H1 (cell line): ENCODE data around the gene LDLR. TPM values are rescaled to one million over a fixed set of nuclear protein-coding genes. Genes with fewer than 3 reads are reported as not detected.

Experiments
- ASH2L ChIP-seq: fragments of 200-600, 300-600 bp; sonication (generic); IDR thresholded peaks from one replicate; pipeline ENCODE4 v1.7.1; 2017; ENCODE audit warnings: low read length
- EP300 ChIP-seq, 2 experiments: IDR thresholded peaks; 1 replicate in 1 of 2; 2 replicates in 1 of 2; pipeline ENCODE4 v1.6.1; 2011 to 2012; ENCODE audit warnings: low read depth in 2 of 2, low read length in 2 of 2, mild to moderate bottlenecking in 2 of 2, borderline replicate concordance in 1 of 2, inconsistent platforms in 1 of 2, moderate library complexity in 1 of 2
- HDAC6 ChIP-seq: IDR thresholded peaks from one replicate; pipeline ENCODE4 v1.7.1; 2012; ENCODE audit warnings: low read depth, mild to moderate bottlenecking, inconsistent platforms, low read length, moderate library complexity
- TAF1 ChIP-seq: IDR thresholded peaks from 2 replicates; pipeline ENCODE4 v1.6.1; 2011; ENCODE audit warnings: mild to moderate bottlenecking, low read depth, low read length
- polyA plus RNA-seq, 7 experiments: library from polyadenylated mRNA; depleted of rRNA in 3 of 7; stranded (reverse) in 5 of 7; unstranded in 2 of 7; fragments of >200 nt in 5 of 7; fragments of 200-250 nt in 2 of 7; gene quantifications; 1 replicate in 5 of 7; 2 replicates in 1 of 7; 4 replicates in 1 of 7; pipeline versions ENCODE4 v1.2.1 to v1.2.3, GENCODE V29; 2011 to 2013; ENCODE audit warnings: missing spikeins in 2 of 7, mixed read lengths in 2 of 7
- total RNA-seq: library from RNA; stranded (reverse); fragmentation: NEBNext Ultra II Directional; extraction: Animal tissue kit (Norgen Biotek cat#: 25700); gene quantifications from 2 replicates; pipeline ENCODE4 v1.2.1, GENCODE V29; 2021
- TF ChIP-seq, protein P1 (sequence below): fragments of 300-600 bp; sonication (generic); IDR thresholded peaks from 2 replicates; pipeline ENCODE4 v1.7.1; 2012; ENCODE audit warnings: low read length, moderate library complexity, mild to moderate bottlenecking, inconsistent platforms; ENCODE audit not compliant: insufficient replicate concordance
- TF ChIP-seq, protein P2 (sequence below): IDR thresholded peaks from 2 replicates; pipeline ENCODE4 v1.6.1; 2012; ENCODE audit warnings: inconsistent platforms
- TF ChIP-seq, protein P3 (sequence below): IDR thresholded peaks from 2 replicates; pipeline ENCODE4 v1.6.1; 2011; ENCODE audit warnings: low read length, improper control_type of control experiment

LDLR gene
- total and polyA plus RNA-seq, 2 of the 8 experiments (the other 6 are each of a cell fraction or from before 2014, with no cell fraction given), result 70.1 to 118 TPM

DNA sequence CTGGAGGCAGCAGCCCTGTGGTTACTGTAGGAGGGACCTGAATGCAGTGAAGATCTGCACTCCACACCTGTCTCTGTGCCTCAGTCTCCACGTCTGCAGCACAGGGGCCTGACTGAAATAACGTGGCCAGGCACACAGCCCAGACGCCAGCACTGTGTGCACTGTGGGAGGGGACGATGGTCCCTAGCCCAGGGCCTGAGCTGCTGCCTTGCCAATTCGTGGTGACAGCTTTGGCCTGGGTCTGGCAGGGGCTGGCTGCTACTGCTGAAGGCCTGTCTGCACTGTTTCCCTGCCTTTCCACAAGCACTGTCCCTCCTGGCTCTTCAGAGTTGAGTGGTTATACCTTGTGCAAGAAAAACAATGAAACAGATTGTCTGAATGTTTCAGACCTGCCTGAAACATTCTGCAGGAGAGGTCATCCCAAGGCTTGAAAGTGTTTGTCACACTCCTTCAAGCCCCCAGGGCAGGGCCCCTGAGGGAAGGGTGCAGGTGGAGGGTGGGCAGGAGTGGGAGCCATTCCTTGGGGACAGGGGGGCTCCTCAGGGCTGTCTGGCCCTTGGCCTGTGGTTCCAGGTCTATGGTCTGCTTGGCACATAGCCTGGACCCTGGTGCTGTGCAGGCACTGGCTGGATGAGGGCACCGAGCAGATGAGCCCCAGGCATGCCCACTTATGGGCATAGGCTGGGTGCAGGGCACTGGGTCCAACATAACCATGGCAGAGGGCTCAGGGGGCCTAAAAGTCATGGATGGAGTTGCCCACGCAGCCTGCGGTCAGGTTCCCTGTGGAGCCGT, 38.7 kb upstream of the LDLR start (continued):
- TF ChIP-seq, protein P1, sequence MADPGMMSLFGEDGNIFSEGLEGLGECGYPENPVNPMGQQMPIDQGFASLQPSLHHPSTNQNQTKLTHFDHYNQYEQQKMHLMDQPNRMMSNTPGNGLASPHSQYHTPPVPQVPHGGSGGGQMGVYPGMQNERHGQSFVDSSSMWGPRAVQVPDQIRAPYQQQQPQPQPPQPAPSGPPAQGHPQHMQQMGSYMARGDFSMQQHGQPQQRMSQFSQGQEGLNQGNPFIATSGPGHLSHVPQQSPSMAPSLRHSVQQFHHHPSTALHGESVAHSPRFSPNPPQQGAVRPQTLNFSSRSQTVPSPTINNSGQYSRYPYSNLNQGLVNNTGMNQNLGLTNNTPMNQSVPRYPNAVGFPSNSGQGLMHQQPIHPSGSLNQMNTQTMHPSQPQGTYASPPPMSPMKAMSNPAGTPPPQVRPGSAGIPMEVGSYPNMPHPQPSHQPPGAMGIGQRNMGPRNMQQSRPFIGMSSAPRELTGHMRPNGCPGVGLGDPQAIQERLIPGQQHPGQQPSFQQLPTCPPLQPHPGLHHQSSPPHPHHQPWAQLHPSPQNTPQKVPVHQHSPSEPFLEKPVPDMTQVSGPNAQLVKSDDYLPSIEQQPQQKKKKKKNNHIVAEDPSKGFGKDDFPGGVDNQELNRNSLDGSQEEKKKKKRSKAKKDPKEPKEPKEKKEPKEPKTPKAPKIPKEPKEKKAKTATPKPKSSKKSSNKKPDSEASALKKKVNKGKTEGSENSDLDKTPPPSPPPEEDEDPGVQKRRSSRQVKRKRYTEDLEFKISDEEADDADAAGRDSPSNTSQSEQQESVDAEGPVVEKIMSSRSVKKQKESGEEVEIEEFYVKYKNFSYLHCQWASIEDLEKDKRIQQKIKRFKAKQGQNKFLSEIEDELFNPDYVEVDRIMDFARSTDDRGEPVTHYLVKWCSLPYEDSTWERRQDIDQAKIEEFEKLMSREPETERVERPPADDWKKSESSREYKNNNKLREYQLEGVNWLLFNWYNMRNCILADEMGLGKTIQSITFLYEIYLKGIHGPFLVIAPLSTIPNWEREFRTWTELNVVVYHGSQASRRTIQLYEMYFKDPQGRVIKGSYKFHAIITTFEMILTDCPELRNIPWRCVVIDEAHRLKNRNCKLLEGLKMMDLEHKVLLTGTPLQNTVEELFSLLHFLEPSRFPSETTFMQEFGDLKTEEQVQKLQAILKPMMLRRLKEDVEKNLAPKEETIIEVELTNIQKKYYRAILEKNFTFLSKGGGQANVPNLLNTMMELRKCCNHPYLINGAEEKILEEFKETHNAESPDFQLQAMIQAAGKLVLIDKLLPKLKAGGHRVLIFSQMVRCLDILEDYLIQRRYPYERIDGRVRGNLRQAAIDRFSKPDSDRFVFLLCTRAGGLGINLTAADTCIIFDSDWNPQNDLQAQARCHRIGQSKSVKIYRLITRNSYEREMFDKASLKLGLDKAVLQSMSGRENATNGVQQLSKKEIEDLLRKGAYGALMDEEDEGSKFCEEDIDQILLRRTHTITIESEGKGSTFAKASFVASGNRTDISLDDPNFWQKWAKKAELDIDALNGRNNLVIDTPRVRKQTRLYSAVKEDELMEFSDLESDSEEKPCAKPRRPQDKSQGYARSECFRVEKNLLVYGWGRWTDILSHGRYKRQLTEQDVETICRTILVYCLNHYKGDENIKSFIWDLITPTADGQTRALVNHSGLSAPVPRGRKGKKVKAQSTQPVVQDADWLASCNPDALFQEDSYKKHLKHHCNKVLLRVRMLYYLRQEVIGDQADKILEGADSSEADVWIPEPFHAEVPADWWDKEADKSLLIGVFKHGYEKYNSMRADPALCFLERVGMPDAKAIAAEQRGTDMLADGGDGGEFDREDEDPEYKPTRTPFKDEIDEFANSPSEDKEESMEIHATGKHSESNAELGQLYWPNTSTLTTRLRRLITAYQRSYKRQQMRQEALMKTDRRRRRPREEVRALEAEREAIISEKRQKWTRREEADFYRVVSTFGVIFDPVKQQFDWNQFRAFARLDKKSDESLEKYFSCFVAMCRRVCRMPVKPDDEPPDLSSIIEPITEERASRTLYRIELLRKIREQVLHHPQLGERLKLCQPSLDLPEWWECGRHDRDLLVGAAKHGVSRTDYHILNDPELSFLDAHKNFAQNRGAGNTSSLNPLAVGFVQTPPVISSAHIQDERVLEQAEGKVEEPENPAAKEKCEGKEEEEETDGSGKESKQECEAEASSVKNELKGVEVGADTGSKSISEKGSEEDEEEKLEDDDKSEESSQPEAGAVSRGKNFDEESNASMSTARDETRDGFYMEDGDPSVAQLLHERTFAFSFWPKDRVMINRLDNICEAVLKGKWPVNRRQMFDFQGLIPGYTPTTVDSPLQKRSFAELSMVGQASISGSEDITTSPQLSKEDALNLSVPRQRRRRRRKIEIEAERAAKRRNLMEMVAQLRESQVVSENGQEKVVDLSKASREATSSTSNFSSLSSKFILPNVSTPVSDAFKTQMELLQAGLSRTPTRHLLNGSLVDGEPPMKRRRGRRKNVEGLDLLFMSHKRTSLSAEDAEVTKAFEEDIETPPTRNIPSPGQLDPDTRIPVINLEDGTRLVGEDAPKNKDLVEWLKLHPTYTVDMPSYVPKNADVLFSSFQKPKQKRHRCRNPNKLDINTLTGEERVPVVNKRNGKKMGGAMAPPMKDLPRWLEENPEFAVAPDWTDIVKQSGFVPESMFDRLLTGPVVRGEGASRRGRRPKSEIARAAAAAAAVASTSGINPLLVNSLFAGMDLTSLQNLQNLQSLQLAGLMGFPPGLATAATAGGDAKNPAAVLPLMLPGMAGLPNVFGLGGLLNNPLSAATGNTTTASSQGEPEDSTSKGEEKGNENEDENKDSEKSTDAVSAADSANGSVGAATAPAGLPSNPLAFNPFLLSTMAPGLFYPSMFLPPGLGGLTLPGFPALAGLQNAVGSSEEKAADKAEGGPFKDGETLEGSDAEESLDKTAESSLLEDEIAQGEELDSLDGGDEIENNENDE, result no peak
- TF ChIP-seq, protein P2, sequence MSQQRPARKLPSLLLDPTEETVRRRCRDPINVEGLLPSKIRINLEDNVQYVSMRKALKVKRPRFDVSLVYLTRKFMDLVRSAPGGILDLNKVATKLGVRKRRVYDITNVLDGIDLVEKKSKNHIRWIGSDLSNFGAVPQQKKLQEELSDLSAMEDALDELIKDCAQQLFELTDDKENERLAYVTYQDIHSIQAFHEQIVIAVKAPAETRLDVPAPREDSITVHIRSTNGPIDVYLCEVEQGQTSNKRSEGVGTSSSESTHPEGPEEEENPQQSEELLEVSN, result no peak
- TF ChIP-seq, protein P3, sequence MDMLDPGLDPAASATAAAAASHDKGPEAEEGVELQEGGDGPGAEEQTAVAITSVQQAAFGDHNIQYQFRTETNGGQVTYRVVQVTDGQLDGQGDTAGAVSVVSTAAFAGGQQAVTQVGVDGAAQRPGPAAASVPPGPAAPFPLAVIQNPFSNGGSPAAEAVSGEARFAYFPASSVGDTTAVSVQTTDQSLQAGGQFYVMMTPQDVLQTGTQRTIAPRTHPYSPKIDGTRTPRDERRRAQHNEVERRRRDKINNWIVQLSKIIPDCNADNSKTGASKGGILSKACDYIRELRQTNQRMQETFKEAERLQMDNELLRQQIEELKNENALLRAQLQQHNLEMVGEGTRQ, result no peak
- TF ChIP-seq ASH2L (no peak), TAF1 (no peak), EP300 (IDR thresholded peaks at IDR 0.05; ENCODE audit: borderline replicate concordance in 1 of 2, low read depth in 2 of 2, low read length in 2 of 2) (no peak), HDAC6 (no peak)
